IPS DF 4.7 (cell line): ENCODE measurements around the gene RBM4B.
"Not testable (repeated sequence)": the region's sequence is repeated elsewhere in the genome, so short reads cannot be mapped to it uniquely, and the experiment has no call there.

Experiments used
- DNase-seq: peaks from one replicate; pipeline ENCODE4 v3.0.0-alpha.2; 2013; ENCODE audit warnings: low spot score; ENCODE audit errors: extremely low read depth

Gene RBM4B, protein sequence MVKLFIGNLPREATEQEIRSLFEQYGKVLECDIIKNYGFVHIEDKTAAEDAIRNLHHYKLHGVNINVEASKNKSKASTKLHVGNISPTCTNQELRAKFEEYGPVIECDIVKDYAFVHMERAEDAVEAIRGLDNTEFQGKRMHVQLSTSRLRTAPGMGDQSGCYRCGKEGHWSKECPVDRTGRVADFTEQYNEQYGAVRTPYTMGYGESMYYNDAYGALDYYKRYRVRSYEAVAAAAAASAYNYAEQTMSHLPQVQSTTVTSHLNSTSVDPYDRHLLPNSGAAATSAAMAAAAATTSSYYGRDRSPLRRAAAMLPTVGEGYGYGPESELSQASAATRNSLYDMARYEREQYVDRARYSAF

DNA sequence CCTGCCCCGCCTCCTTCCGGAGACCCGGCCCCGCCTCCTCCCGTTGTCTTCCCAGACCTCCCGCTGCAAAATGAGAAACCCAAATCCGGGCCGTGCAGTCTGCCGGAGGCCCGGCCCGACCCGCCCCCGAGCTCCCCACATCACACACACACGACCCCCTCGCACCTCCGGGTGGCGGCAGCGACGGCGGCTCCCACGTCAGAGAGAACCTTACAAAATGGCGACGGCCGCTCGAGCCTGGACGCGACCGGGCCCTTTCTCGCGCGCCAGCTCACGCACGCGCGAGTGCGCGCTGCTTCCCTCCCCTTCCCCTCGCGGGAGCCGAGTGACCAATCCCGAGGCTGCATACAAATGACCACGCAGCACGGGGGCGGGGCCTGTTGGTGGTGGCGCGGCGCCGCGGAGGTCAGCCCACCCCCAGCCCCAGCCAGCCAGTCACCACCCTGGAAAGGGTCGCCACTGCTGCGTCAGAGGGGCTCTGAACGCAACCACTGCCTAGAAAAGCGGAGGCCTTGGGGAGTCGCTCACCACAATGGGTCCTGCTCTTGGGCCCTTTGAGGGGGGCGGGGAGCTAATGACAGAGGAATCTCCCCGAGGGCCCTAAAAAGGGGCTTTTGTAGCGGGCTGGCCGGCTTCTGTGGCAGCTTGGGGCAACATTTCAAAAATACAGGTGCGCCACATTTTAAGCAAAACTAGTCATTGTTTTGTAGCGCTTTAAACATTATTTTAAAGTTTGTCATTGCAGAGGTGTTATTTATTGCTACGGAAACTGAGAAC lies at the start of gene RBM4B:
Gene RBM4B (minus strand): TSS at position 289 of the 777 bp plus-strand sequence. CDS start 808 bp downstream, outside the sequence.
- DNase-seq: peak; percentile 79

DNA sequence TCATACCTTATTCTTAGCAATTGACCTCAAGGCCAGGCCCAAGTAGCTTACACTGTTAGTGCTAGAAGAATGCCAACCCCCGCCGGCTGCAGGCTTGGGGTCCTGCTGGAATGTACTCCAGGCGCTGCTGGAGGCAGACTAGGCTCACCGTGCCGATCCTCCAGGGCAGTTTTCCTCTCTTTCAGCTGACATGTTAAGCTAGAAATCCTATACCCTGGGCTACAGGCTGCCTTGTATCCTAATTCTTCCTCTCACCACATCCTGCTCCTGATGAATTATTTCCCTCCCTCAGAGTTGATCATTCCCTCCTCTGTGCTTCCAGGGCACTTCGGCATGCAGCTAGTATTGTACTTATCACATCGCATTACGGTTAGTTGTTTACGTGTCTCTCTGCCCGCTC lies 48.0 kb upstream of the RBM4B start:
- DNase-seq: no peak

DNA sequence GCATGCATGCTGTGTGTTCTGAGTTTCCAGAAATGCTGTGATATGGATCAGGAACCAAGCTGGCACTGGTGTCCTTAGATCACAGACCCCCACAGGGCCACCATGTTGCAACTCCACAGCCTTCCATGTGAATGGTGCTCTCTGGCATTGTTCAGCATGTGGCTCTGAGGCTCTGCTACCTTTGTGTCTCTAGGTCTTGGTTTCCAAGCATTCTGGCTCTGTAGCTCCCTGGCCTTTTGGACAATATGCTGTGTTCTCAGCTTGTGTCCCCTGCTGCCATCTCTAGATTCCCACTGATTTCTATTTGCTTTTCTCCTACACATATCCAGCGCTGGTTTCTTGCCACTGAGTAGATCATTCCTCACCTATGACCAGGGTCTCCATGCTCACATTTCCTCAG lies 47.4 kb upstream of the RBM4B start:
- DNase-seq: no peak

DNA sequence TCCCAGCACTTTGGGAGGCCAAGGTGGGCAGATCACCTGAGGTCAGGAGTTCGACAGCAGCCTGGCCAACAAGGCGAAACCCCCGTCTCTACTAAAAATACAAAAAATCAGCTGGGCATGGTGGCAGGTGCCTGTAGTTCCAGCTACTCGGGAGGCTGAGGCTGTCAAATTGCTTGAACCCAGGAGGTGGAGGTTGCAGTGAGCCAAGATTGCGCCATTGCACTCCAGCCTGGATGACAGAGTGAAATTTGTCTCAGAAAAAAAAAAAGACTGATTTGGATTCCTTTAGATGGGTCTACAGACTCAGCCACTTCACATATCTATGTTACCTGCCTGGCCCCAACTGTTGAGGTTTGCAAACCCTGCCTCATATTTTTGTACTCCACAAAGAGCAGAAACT lies 46.5 kb upstream of the RBM4B start:
- DNase-seq: not testable (repeated sequence)

DNA sequence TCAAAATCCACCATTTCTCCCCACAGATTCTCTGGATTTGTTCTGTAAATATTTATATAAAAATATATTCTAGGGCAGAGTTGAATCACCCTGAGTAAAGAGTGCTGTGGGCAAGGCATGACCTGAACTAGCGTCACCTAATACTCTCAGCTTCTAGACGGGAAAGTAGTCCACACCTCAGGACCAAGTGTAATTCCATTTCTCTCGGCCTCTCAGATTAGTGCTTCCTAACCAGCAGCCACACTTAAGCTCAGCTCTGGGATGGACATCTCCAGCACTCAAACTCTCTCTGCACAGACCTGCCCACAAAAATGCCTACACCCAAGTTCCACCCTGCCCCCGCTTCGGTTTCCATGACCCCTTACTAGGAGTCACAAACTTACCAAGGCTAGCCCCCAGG lies 46.0 kb upstream of the RBM4B start:
- DNase-seq: no peak

DNA sequence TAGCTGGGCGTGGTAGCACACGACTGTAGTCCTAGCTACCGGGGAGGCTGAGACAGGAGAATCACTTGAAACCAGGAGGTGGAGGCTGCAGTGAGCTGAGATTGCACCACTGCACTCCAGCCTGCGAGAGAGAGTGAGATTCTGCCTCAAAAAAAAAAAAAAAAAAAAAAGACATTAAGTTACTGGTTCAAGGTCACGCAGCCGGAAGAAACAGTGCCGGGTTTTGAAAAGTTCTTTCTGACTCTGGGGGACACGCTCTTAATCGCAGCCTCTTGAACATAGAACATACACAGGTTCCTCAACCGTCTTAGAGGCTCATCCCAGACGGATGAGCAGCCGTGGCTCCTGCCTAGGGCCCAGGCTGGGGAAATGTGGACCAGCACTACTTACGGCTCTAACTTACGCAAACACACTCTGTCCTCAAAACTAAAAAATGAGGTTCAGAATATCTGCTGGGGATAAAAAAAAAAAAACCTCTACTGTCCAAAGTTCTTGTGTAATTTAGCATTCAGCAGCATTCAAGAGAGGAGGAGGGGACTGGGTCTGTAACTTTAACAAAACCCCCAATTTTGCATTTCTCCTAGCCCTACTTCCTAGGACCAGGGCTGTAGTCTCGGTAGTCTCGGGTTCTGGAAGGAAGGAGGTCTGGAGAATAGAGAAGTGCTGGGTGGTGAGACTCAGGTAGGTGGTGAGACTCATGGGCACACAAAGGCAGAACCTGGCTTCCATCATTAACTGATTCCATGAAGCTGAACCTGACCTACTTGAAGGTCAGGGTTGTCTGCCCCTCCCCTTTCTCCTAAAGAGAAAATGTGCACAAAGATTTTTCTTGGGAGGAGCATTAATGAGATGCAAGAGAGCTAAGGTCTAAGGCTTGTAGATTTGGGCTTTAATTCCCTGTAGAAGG lies 45.3 kb upstream of the RBM4B start:
- no peak for DNase-seq

DNA sequence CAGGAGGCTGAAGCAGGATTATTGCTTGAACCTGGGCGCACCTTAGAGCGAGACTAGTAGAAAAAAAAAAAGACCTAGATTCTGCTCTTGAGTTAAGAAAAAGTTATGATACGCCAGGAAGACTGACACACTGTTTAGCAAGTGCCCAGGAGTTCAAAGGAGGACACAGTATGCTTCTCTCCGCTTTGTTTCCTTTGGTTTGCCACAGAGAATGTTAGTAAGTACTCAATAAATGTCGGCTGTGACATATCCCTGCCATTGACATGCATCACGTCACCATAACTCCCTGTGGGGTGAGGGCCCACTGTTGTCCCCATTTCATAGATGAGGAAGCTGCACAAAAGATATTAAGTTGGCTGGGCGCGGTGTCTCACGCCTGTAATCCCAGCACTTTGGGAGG lies 44.3 kb upstream of the RBM4B start:
- no peak for DNase-seq

DNA sequence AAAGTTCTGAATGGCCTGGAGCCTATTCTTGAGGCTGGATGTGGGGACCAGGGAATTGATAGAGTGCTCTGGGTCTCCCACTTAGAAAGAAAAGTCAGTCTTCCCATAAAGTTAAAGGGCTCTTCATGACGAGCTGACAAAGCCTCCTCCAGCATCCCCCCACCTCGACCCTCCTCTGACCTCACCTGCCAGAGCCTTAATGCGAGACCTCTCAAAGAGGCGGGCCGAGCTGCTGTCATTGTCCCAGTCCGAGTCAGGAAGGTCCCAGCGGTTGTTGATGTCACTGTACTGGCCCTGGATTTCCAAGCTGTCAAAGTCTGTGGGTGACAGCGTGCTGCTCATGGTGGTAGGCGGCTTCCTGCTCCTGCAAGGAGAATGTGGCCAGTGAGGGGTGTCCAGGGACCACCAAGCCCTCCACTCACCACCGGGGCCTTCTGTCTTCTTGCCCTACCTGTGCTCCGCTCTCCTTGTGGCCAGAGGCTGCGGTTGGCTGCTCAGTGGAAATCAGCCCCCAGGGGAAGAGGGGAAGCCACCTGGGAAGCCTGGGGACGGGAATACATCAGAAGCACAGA lies 43.3 kb upstream of the RBM4B start:
- DNase-seq: no peak

DNA sequence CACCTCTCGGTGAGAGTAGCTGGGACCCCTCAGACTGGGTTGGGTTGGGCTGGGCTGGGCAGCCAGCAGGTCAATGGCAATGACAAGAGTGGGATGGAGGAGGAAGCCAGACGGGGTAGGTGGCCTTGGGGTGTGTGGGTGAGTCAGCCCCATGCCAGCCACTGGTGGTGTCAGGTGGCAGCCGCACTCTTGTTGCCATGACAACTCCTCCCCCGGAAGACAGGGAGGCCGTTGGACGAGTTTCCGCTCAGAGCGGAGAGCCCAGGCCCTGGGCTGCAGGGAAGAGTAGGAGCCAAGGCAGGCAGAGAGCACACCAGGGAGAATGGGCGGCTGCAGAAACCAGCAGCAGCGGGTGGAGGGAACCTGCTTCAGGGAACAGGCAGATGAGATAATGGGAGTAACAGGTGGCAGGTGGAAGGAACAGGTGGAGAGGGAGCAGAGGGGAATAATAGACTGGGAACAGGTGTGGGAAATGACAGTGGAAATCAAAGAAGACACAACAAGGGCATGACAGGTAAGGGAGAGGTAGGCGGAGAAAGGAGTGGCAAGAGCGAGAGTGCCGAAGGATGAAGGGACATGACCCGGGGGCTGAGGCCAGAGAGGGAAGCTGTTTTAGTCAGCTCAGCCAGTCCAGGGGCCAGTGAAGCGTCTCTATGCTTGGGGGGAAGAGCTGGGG lies 42.7 kb upstream of the RBM4B start:
- DNase-seq: peak; percentile 78

DNA sequence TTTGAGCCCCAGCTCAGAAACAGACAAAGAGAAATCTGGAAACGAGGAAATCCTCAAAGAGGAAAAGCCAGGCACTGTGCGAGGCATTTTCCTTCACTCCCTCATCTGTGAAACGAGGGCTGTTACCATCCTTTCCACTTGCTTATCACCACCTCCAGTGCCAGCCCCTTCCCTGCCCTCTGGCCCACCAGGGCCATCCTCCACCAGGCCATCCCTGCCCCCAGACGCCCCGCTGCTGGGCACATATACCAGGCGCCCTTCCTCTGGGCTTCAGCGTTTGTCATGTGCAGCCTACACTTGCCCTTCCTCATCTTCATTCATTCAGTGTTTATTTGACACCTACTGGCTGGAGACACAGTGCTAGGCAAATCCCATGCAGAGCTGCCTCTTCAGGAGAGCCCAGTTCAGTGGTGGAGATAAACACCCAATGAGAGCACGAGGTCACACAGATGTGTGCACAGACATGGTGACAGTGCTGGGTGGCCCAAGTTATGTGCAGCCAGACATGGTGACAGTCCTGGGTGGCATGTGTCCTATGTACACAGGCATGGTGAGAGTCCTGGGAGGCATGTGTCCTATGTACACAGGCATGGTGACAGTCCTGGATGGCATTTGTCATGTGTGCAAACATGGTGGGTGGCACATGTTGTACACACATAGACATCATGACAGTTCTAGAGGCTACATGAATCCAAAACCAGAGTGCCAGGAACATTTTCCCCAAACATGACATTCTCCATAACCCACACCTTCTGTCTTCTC lies 41.6 kb upstream of the RBM4B start:
- no peak for DNase-seq

DNA sequence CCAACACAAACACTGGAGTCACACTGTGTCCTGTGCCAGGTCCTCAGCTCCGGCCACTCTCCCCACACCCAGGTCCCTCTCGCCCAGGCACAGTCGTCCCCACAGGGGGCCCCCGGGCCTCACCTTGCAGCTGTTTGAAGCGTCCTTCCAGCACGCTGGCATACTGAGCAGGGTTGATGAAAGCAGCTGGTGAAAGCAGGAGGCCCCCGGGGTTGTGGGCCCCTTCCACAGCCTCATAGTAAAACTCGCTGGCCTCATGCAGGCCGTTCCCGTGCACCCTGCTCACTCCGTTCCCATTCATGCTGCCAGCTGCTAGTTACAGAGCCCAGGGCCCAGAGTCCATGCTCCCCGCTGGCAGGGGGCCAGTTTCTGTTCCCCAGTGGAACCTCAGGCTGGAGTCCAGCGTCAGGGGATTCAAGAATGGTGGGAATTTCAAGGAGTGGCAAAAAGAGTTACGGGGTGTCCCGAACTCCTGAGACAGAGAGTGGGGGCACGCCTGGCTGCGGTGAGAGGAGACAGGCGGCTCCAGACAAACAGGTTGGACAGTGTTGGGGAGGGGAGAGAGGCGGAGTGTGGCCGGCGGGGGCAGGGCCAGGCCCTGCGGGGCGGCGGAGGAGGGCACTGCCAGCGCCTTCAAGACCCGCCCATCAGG lies 40.8 kb upstream of the RBM4B start:
- DNase-seq: no peak

DNA sequence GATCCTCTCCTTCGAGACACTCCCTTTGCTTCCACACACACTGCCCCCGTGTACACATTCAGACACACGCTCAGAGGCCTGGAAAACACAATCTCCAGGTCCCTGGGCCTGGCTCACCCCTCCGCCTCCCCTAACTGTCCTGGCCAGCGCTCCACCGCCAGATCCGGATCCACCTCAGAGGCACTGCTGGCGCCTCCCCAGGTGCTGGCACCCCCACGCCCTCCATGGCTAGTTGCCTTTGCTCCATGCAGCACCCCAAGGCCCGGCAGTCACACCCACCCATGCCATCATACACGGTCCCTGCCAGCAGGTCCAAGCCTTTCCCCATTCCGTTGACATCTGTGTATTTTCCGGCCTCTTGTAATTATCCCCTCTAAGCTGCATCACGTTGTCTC lies 40.2 kb upstream of the RBM4B start:
- DNase-seq: no peak

DNA sequence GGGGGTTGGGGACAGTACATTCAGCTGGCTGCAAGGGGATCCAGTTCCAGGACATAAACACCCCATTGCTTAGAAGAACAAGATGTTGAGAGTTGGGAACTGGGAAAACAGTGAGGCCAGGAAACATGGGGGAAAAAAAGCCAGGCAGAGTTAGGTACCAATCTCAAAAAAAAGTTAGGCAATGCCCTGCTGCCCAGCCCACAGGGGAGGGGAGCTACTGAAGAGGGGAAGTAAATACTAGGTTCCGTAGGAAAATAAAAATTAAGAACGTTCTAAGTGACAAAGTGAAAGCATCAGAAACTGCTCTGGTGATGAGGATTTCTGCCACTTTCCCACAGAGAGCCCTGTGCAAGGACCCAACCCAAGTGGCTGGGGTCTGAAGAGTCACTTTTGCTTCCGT lies 39.3 kb upstream of the RBM4B start:
- DNase-seq: no peak

DNA sequence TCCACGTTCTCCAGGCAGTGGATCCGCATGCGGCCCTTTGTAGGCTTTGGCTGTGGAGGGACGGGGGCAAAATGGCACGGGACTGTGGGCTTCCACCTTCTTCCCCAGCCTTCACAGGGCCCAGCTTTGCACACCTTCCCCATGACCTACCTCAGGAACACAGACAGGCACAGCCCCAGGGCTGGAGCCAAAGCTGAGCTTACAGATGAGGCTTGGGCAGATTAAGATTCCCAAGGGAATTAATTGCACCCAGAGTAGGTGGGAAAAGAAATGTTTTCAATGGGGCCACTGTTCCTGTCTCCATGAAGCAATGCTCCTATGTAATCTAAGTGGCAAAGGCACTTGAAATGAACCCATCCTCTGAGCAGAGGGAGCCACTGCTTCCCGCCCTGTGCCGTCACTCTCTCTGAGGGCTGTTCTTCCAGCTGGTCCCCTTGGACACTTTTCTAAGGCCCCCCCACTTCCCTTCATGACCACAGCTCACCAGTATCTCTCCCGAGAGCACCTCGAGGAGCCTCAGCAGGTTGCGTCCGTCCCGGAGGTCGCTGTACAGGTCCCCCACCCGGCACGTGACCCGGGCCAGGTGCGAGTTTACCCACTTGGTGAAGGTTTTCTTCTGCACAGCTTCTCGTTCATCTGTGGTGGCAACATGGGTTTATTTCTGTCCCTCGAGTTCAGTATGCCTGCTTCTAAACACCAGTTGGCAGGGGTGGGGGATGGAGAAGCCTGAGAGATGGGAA lies 37.8 kb upstream of the RBM4B start:
- no peak for DNase-seq

DNA sequence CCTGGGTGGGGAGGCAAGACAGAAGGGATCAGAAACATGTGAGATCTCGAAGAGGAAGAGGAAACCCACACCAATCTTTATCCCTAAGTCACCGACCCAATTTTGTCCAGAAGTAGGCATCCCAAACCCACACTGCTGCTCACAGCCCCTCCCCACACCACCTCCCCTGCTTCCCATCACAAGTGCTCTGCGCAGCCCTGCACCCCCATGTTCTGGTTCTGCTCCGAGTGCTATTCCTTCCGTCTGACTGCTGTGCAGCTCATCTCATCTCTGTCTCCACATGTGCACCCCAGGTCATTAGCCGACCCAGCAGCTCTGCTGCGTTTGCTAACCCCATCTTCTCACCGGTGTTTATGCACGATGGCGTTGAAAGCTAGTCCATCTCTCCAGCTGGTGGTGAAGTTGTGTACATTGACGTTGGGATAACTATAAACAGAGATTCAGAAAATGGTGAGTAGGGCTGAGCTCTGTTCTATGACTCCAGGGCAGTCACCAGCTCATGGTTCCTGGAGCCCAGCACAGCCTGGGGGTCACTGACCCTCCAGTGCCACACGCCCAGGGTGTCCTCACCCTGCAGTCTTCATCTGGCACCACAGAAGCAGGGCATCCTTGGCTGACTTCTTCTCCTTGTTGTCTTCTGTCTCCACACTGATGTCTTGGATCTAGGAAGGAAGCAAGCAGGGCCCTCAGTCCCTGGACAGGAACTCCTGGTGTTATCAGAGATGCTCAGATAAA lies 36.2 kb upstream of the RBM4B start:
- DNase-seq: no peak

DNA sequence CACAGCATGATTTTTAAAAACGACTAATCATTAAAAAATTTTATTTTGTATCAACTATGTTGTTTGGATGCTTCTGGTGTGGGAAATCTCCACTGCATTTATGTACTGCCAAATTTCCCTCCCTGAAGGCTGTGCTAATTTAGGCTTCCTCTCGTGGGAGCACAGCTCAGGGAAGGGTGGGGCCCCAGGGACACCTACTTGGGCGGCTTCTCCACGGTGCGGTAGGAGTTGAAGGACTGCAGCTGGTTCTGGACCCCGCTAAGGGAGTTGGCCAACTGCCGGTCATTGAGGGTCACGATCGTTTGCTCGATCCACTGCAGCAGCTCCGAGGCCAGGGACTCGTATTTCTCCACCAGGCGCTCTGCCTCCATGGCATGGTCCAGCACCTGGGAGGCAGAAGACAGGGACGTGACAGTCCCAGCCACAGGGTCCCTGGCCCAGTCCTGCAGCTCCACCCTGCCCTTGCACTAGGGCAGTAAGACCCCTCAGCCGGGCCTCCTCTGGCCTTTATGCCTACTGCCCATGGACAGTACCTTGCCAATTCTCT lies 32.8 kb upstream of the RBM4B start:
- DNase-seq: no peak

DNA sequence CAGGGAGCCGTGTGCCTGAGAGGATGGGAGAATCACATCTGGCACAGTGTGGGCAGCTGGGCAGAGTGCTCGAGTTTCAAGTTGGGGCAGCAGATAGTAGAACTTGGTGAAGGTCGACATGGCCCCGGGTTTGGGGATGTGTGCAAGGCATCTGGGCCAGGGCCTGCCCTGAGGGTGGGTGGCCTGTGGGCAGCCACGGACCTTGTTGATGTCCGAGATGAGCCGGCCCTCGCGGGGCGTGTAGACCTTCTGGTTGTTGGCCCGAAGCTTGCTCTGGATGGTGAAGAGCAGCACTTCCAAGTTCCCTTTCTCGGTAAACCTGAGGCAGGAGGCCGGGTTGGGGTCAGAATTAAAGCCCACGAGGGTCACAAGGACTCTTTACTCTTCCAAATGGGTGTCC lies 31.0 kb upstream of the RBM4B start:
- no peak for DNase-seq

DNA sequence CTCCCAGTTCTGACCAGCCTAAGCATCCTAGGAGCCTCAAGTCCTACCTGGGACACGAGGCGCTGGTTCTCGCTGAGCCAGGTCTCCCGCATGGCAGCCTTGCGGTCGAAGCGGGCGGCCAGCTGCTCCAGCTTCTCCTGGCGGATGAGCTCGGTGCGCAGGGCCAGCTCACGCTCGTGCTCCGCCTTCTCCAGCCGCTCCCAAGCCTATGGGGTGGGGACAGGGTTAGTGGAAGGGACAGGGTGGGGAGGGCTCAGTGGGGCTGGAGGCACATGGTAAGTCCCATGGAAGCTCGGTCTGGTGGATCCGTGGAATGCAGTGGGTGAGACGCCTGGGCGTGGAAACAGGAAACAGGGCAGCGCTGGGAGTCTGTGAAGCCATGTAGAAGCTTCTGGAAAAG lies 30.4 kb upstream of the RBM4B start:
- no peak for DNase-seq
